ENCODE data around the gene DBP. TPM values are rescaled to one million over a fixed set of nuclear protein-coding genes. Genes with fewer than 3 reads are reported as not detected.

DBP gene
- total RNA-seq, 1 experiment from 2014 or later: 24.4 TPM

DNA sequence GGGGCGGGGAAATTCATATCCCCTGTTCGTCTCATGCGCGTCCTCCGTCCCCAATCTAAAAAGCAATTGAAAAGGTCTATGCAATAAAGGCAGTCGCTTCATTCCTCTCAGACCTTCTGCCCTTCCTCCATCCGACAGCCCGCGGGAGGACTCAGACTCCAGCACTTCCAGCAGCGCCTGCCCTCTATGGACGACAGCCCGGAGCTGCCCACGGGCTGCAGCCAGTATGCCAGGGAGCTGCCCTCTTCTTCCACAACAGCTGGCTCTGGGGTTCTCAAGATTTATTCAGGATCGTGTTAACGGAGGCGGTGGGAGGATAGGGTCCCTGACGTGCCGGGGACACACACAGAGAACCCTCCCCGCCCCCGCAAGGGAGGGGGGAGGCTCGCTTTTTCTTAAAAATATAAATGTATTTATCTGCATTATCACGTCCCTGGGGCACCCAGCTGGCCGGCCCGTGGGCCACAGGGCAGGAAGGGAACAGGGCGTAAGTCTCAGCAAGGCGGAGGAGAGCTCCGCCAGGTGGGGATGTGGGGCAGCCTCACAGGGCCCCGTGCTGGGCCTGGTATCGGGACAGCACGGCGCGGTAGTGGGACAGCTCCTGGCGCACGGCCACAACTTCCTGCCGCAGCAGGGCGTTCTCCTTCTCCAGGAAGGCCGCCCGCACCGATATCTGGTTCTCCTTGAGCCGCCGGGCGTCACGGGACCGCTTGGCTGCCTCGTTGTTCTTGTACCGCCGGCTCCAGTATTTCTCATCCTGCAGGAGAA is 6.7 kb downstream of the DBP start:
- Histone ChIP-seq H3K36me3 (peaks cover 6% of the 10 kb centered on the region; the same call in 1 of the 2 replicates), H3K4me1 (peaks cover 19% of the 10 kb centered on the region), H3K27me3 (no peaks in the 10 kb centered on the region), H3K4me3 (no peak overlapping the region), H3K27ac (no peak overlapping the region), H3K9me3 (replicated peaks) (no peaks in the 10 kb centered on the region)
- DNase-seq: no peak

DNA sequence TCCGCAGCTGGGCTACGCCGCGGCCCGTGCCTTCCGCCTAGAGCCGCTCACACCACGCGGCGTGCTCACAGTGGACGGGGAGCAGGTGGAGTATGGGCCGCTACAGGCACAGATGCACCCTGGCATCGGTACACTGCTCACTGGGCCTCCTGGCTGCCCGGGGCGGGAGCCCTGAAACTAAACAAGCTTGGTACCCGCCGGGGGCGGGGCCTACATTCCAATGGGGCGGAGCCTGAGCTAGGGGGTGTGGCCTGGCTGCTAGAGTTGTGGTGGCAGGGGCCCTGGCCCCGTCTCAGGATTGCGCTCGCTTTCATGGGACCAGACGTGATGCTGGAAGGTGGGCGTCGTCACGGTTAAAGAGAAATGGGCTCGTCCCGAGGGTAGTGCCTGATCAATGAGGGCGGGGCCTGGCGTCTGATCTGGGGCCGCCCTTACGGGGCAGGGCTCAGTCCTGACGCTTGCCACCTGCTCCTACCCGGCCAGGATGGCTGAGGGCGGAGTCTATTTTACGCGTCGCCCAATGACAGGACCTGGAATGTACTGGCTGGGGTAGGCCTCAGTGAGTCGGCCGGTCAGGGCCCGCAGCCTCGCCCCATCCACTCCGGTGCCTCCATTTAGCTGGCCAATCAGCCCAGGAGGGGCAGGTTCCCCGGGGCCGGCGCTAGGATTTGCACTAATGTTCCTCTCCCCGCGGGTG is 7.4 kb downstream of the DBP start:
- Histone ChIP-seq H3K4me3 (no peak overlapping the region), H3K4me1 (peaks cover 20% of the 10 kb centered on the region), H3K36me3 (peaks cover 6% of the 10 kb centered on the region; the same call in 1 of the 2 replicates), H3K27me3 (no peaks in the 10 kb centered on the region), H3K9me3 (replicated peaks) (no peaks in the 10 kb centered on the region), H3K27ac (no peak overlapping the region)
- DNase-seq: no peak

DNA sequence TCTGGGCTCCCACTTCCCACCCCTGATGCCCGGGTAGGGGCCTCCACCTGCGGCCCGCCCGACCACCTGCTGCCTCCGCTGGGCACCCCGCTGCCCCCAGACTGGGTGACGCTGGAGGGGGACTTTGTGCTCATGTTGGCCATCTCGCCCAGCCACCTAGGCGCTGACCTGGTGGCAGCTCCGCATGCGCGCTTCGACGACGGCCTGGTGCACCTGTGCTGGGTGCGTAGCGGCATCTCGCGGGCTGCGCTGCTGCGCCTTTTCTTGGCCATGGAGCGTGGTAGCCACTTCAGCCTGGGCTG is 7.9 kb downstream of the DBP start:
- no peaks in the 10 kb centered on the region for H3K9me3 ChIP-seq (replicated peaks)
- DNase-seq: no peak
- peaks cover 6% of the 10 kb centered on the region; the same call in 1 of the 2 replicates for H3K36me3 ChIP-seq
- no peaks in the 10 kb centered on the region for H3K27me3 ChIP-seq
- no peak overlapping the region for H3K4me3 ChIP-seq
- no peak overlapping the region for H3K27ac ChIP-seq
- H3K4me1 ChIP-seq: peaks cover 18% of the 10 kb centered on the region

DNA sequence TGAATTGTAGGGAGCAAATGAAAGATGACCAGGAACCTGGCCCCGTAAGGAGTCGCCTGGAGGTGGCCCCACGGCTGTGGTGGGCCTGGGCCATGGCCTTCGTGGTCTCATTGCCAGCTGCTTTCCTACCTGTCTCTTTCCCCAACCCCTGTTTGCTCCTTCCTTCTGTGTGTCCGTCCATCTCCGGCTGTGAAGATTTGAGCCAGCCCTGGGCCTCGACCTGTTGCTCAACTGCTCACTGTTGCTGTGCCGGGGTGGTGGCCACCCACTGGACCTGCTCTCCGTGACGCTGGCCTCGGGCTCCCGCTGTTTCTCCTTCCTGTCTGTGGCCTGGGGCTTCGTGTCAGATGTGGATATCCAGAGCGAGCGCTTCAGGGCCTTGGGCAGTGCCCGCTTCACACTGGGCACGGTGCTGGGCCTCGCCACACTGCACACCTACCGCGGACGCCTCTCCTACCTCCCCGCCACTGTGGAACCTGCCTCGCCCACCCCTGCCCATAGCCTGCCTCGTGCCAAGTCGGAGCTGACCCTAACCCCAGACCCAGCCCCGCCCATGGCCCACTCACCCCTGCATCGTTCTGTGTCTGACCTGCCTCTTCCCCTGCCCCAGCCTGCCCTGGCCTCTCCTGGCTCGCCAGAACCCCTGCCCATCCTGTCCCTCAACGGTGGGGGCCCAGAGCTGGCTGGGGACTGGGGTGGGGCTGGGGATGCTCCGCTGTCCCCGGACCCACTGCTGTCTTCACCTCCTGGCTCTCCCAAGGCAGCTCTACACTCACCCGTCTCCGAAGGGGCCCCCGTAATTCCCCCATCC is 8.5 kb downstream of the DBP start:
- H3K36me3 ChIP-seq: peaks cover 6% of the 10 kb centered on the region; the same call in 1 of the 2 replicates
- peaks cover 13% of the 10 kb centered on the region for H3K4me1 ChIP-seq
- H3K9me3 ChIP-seq (replicated peaks): no peaks in the 10 kb centered on the region
- no peak overlapping the region for H3K4me3 ChIP-seq
- DNase-seq: no peak
- no peak overlapping the region for H3K27ac ChIP-seq
- H3K27me3 ChIP-seq: no peaks in the 10 kb centered on the region

DNA sequence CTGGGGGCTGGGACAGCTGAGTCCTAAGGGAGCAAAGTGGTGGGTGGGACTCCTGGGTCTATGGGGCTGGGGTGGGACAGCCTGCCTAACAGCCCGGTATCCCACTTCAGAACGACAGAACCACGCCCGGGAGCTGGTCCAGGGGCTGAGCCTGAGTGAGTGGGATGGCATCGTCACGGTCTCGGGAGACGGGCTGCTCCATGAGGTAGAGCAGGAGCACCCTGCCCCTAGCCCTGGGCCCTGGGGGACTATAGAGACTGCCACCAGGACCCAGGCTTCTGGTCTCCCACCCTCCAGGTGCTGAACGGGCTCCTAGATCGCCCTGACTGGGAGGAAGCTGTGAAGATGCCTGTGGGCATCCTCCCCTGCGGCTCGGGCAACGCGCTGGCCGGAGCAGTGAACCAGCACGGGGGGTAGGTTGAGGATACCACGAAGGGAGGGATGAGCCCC is 9.3 kb downstream of the DBP start:
- Histone ChIP-seq H3K4me3 (no peak overlapping the region), H3K27me3 (no peaks in the 10 kb centered on the region), H3K36me3 (peaks cover 6% of the 10 kb centered on the region; the same call in 1 of the 2 replicates), H3K27ac (no peak overlapping the region), H3K4me1 (peaks cover 9% of the 10 kb centered on the region; the same call in 1 of the 2 replicates), H3K9me3 (replicated peaks) (no peaks in the 10 kb centered on the region)
- DNase-seq: no peak

DNA sequence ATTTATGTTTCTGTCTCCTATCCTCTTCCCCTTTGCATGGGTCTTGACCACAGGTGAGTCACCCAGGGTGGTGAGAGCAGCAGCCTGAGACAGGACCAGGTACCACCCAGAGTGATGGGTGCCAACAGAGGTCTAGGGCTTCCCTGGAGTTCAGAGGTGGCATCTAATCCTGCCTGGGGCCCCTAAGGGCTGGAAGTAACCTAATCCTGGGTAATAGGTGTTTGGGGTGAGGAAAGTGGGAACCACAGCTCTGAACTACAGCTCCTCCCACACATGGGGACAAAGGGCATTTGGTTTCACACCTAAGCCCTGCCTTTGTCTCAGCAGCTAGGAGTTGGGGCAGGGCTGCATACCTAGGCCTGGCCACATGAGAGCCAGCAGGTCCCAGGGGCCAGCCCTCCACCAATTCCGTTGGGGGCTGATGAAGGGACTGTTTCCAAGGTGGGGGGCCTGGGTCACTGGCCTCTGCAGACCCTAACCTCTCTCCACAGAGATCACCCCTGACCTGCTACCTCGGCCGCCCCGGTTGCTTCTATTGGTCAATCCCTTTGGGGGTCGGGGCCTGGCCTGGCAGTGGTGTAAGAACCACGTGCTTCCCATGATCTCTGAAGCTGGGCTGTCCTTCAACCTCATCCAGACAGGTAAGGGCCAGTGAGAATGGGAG is 9.8 kb downstream of the DBP start:
- Histone ChIP-seq H3K4me3 (no peak overlapping the region), H3K4me1 (peaks cover 9% of the 10 kb centered on the region; the same call in 1 of the 2 replicates), H3K9me3 (replicated peaks) (no peaks in the 10 kb centered on the region), H3K36me3 (peaks cover 6% of the 10 kb centered on the region; the same call in 1 of the 2 replicates), H3K27ac (no peak overlapping the region), H3K27me3 (no peaks in the 10 kb centered on the region)
- DNase-seq: no peak

DNA sequence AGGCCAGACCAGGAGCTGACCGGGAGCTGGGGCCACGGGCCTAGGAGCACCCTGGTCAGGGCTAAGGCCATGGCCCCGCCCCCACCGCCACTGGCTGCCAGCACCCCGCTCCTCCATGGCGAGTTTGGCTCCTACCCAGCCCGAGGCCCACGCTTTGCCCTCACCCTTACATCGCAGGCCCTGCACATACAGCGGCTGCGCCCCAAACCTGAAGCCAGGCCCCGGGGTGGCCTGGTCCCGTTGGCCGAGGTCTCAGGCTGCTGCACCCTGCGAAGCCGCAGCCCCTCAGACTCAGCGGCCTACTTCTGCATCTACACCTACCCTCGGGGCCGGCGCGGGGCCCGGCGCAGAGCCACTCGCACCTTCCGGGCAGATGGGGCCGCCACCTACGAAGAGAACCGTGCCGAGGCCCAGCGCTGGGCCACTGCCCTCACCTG is 11.3 kb downstream of the DBP start:
- H3K36me3 ChIP-seq: peaks cover 6% of the 10 kb centered on the region; the same call in 1 of the 2 replicates
- no peaks in the 10 kb centered on the region for H3K27me3 ChIP-seq
- H3K4me1 ChIP-seq: peaks cover 9% of the 10 kb centered on the region; the same call in 1 of the 2 replicates
- H3K9me3 ChIP-seq (replicated peaks): no peaks in the 10 kb centered on the region
- H3K27ac ChIP-seq: no peak overlapping the region
- no peak overlapping the region for H3K4me3 ChIP-seq
- no peak for DNase-seq

DNA sequence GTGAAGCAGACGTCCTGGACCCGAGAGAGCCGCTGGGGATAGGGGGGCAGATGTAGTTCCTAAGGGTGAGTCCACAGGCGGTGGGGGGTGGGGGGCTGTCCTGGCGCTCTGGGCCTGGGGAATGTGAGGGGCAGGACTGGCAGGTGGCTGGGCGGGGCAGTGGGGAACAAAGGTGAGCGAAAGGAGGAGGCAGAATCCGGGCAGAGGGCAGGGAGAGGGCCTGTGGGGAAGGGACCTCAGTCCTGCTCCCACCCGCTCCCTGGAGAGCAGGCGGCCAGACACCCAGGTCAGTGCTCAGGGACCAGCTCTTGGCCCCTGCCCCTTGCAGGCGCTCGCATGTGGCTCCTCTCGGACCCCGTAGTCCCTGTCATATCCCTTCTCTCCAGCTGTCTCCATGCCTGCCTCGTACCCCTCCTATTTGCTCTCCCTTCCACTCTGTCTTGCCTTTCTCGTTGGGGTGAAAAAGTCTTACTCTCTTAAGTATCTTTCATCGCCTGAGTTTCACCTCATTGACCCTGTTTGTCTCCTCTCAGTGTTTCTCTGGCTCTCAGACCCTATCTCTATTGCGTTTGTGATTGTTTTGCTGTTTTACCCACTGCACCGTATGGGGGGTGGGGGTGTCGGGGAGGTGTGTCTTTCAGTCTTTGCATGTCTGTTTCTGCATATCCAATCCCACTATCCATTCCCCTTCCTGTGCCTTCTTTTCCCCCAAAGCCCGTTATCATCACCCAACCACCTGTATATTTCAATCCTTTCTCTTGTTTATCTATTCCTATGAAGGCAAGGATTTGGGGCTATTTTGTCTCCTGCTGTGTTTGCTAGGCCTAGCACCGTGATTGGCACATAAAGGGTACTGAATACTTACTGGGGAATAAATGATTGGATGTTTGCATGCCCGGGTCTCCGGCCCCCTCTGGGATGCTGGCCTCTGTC is 12.1 kb downstream of the DBP start:
- Histone ChIP-seq H3K9me3 (replicated peaks) (no peaks in the 10 kb centered on the region), H3K36me3 (peaks cover 6% of the 10 kb centered on the region; the same call in 1 of the 2 replicates), H3K27ac (no peak overlapping the region; the same call in 1 of the 2 replicates), H3K4me3 (peak overlapping the region; percentile 56), H3K27me3 (no peaks in the 10 kb centered on the region), H3K4me1 (peaks cover 9% of the 10 kb centered on the region; the same call in 1 of the 2 replicates)
- DNase-seq: no peak

DNA sequence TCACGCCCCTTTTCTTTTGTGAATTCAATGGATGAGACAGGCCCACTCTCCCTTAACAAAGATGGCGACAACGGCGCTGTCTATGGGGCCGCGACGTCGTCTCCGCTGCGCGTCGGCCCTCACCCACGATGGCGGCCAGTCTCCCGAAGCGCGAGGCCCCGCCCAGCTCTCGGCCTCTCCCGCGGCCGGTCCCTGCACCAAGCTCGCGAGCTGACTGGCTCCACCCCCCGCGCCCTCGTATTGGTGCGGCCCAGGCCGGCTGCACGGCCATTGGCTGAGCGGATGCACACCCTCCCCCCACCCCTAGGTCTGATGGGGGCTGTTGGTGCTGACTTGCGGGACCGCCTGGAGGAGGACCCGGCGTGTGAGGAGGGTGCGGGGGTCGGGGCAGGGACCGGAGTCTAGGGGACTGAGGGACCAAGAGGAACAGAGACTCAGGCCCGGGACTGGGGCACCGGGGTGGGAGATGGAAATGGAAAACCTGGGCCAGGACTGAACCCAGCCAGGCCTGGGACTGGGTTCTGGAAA is 13.0 kb downstream of the DBP start:
- Histone ChIP-seq H3K4me3 (peak overlapping the region; percentile 56), H3K4me1 (peaks cover 9% of the 10 kb centered on the region; the same call in 1 of the 2 replicates), H3K27me3 (no peaks in the 10 kb centered on the region), H3K27ac (peak overlapping the region; percentile 84), H3K36me3 (no peaks in the 10 kb centered on the region), H3K9me3 (replicated peaks) (no peaks in the 10 kb centered on the region)
- DNase-seq: peak; percentile 98

DNA sequence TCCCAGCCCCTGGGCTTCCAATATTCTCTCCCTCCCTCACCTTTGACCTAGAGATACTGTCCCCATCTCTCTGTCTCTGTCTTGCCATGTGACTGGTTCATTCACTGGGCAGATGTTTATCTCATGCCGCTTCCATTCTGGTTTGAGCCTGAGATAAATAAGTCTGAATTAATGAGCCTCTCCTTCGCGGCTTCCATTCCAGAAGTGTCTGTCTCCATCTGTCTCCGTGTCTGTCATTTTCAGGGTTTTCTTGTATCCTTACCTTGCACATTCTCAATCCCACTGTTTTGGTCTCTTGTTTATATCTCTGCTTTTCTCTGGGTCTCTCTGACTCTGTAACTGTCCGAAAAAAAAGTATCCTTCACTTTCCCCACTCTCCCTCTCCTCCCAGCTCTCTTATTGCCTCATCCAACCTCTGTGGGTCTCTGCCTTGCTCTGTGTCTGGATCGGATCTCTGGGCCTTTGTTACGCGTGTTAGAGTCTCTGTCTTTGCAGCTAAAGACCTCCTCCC is 13.6 kb downstream of the DBP start:
- no peaks in the 10 kb centered on the region for H3K9me3 ChIP-seq (replicated peaks)
- peak overlapping the region; percentile 56 for H3K4me3 ChIP-seq
- peak in 1 of 2 experiments; percentile 40 for DNase-seq
- H3K27ac ChIP-seq: peak overlapping the region; percentile 84
- H3K36me3 ChIP-seq: no peaks in the 10 kb centered on the region
- H3K4me1 ChIP-seq: peaks cover 9% of the 10 kb centered on the region; the same call in 1 of the 2 replicates
- H3K27me3 ChIP-seq: no peaks in the 10 kb centered on the region

DNA sequence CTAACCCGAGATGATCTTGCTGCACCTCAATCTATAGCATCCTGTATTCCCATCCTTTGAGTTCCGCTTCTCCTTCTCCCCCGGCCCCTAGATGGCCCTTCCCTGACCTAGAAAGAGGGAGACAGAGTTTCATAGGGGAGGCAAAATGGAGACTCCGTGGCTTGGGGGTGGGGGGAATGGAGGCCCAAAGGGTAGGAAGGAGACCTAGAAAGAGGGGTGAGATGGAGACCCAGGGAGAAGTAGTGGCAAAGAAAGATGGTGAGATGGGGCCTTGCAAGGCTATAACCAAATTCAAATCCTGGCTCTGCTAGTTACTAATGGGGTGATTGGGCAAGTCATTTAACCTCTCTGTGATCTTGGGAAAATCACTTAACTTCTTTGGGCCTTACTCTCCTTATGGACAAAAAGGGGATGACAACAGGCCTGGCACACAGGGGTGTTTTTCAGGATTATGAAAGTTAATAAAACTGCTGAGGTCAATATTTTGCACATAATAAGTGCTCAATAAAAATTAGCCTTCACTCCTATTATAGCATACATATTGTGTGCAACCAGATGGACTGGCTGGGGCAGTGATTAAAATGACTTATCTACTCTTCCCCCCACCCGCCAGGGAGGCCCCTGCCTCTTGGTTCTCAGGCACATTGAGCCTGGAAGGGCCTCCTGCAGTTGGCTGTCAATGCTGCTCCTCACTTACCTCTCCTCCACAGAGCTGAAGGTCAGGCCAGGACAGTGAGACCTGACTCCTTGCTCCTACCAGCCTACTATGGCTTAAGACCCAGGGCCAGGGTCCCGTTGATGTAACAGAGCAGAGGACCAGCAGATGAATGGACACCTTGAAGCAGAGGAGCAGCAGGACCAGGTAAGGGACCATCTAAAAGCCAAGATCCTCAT is 17.2 kb downstream of the DBP start:
- peak overlapping the region; percentile 83 for H3K27ac ChIP-seq
- no peaks in the 10 kb centered on the region for H3K9me3 ChIP-seq (replicated peaks)
- H3K4me1 ChIP-seq: peaks cover 4% of the 10 kb centered on the region; the same call in 1 of the 2 replicates
- H3K27me3 ChIP-seq: no peaks in the 10 kb centered on the region
- DNase-seq: no peak
- H3K4me3 ChIP-seq: peak overlapping the region; percentile 88
- H3K36me3 ChIP-seq: peaks cover 35% of the 10 kb centered on the region
